ENCODE measurements around the gene TMEM174.

GRCh38 chr5:73222173-73222572 lies 49.2 kb downstream of the TMEM174 start:
- TF ChIP-seq, protein P1, sequence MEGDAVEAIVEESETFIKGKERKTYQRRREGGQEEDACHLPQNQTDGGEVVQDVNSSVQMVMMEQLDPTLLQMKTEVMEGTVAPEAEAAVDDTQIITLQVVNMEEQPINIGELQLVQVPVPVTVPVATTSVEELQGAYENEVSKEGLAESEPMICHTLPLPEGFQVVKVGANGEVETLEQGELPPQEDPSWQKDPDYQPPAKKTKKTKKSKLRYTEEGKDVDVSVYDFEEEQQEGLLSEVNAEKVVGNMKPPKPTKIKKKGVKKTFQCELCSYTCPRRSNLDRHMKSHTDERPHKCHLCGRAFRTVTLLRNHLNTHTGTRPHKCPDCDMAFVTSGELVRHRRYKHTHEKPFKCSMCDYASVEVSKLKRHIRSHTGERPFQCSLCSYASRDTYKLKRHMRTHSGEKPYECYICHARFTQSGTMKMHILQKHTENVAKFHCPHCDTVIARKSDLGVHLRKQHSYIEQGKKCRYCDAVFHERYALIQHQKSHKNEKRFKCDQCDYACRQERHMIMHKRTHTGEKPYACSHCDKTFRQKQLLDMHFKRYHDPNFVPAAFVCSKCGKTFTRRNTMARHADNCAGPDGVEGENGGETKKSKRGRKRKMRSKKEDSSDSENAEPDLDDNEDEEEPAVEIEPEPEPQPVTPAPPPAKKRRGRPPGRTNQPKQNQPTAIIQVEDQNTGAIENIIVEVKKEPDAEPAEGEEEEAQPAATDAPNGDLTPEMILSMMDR (IDR thresholded peaks at IDR 0.05; ENCODE audit: low read depth, low read length) = no peak
- TF ChIP-seq EZH2phosphoT487 (IDR thresholded peaks at IDR 0.05; ENCODE audit: low read depth) = no peak
